Neural cell (in vitro differentiated cells): ENCODE results near the gene ADIG. TPM values are rescaled to one million over a fixed set of nuclear protein-coding genes. Genes with fewer than 3 reads are reported as not detected.

Experiments used
- H2AFZ ChIP-seq: fragments of 200-600, 300-800 bp; sonication (generic), shearing (Covaris generic); 2 replicates; pipeline ENCODE4 v1.6.0; 2014; ENCODE audit warnings: low read depth, mild to moderate bottlenecking, antibody characterized with exemption, low read length, moderate library complexity
- H3F3A ChIP-seq: fragments of 200-600 bp; shearing (Covaris generic); 2 replicates; pipeline ENCODE4 v1.6.1; 2016; ENCODE audit warnings: mild to moderate bottlenecking, moderate library complexity, mixed read lengths, antibody characterized with exemption, low read length; ENCODE audit not compliant: insufficient read depth, poor library complexity, severe bottlenecking
- H3K27ac ChIP-seq: fragments of 200-600, 300-800 bp; sonication (generic), shearing (Covaris generic); 2 replicates; pipeline ENCODE4 v1.5.1; 2014; ENCODE audit warnings: mild to moderate bottlenecking, low read length, moderate library complexity
- H3K27me3 ChIP-seq: fragments of 300-800, 200-600 bp; sonication (generic), shearing (Covaris generic); 2 replicates; pipeline ENCODE4 v1.6.0; 2014; ENCODE audit warnings: mild to moderate bottlenecking, low read depth, low read length, moderate library complexity; ENCODE audit not compliant: insufficient read depth
- H3K36me3 ChIP-seq: fragments of 300-800, 200-600 bp; sonication (generic), shearing (Covaris generic); 2 replicates; pipeline ENCODE4 v1.5.1; 2014; ENCODE audit warnings: mild to moderate bottlenecking, antibody characterized with exemption, low read length, moderate library complexity; ENCODE audit not compliant: insufficient read depth
- H3K4me2 ChIP-seq: fragments of 300-800, 200-600 bp; sonication (generic), shearing (Covaris generic); 2 replicates; pipeline ENCODE4 v1.6.0; 2014; ENCODE audit warnings: mild to moderate bottlenecking, low read length
- H3K4me3 ChIP-seq: fragments of 300-800, 200-600 bp; sonication (generic), shearing (Covaris generic); 2 replicates; pipeline ENCODE4 v1.5.1; 2014; ENCODE audit warnings: mild to moderate bottlenecking, low read length, moderate library complexity
- H3K79me2 ChIP-seq: fragments of 200-600 bp; shearing (Covaris generic); replicated peaks from 2 replicates; pipeline ENCODE4 v1.6.0; 2014; ENCODE audit warnings: mild to moderate bottlenecking, low read length, moderate library complexity; ENCODE audit not compliant: insufficient read depth
- H3K9ac ChIP-seq: fragments of 300-800, 200-600 bp; sonication (generic), shearing (Covaris generic); 2 replicates; pipeline ENCODE4 v1.6.1; 2016; ENCODE audit warnings: mild to moderate bottlenecking, low read length, mixed read lengths
- H3K9me2 ChIP-seq: fragments of 200-600 bp; shearing (Covaris generic); 2 replicates; pipeline ENCODE4 v1.6.1; 2016; ENCODE audit warnings: mild to moderate bottlenecking, low read length, mixed read lengths; ENCODE audit not compliant: insufficient read depth
- H3K9me3 ChIP-seq: fragments of 200-600, 300-800 bp; sonication (generic), shearing (Covaris generic); 2 replicates; pipeline ENCODE4 v1.6.1; 2016; ENCODE audit warnings: mild to moderate bottlenecking, mixed run types, low read length, moderate library complexity, mixed read lengths
- H4K20me1 ChIP-seq: fragments of 200-600 bp; shearing (Covaris generic); 2 replicates; pipeline ENCODE4 v1.6.1; 2016; ENCODE audit warnings: mild to moderate bottlenecking, mixed run types; ENCODE audit not compliant: insufficient read depth
- CTCF ChIP-seq: fragments of 450-650 bp; IDR thresholded peaks from 2 replicates; pipeline ENCODE4 v1.5.1; 2014; ENCODE audit warnings: antibody characterized with exemption, mild to moderate bottlenecking, moderate library complexity; ENCODE audit not compliant: poor library complexity, severe bottlenecking
- EP300 ChIP-seq: fragments of 450-650 bp; conservative IDR thresholded peaks from 2 replicates; pipeline ENCODE4 v1.6.1; 2014; ENCODE audit warnings: antibody characterized with exemption, mild to moderate bottlenecking, moderate library complexity; ENCODE audit not compliant: poor library complexity, severe bottlenecking
- EZH2 ChIP-seq: fragments of 200-600, 300-800 bp; shearing (Covaris generic), sonication (generic); IDR thresholded peaks from 2 replicates; pipeline ENCODE4 v1.6.1; 2014; ENCODE audit warnings: antibody characterized with exemption, low read length, borderline replicate concordance, mild to moderate bottlenecking; ENCODE audit not compliant: insufficient read depth, poor library complexity, severe bottlenecking
- MXI1 ChIP-seq: fragments of 450-650 bp; conservative IDR thresholded peaks from 2 replicates; pipeline ENCODE4 v1.6.1; 2014; ENCODE audit warnings: antibody characterized with exemption, mild to moderate bottlenecking; ENCODE audit not compliant: poor library complexity, severe bottlenecking
- POLR2AphosphoS5 ChIP-seq: IDR thresholded peaks from 2 replicates; pipeline ENCODE4 v1.6.1; 2012
- RAD21 ChIP-seq: fragments of 450-650 bp; conservative IDR thresholded peaks from 2 replicates; pipeline ENCODE4 v1.6.1; 2014; ENCODE audit warnings: antibody characterized with exemption, mild to moderate bottlenecking, moderate library complexity
- REST ChIP-seq: IDR thresholded peaks from 2 replicates; pipeline ENCODE4 v1.6.1; 2012; ENCODE audit warnings: borderline replicate concordance
- SMC3 ChIP-seq: fragments of 450-650 bp; conservative IDR thresholded peaks from 2 replicates; pipeline ENCODE4 v1.6.1; 2014; ENCODE audit warnings: antibody characterized with exemption, mild to moderate bottlenecking, moderate library complexity; ENCODE audit not compliant: poor library complexity
- TAF1 ChIP-seq: IDR thresholded peaks from 2 replicates; pipeline ENCODE4 v1.6.1; 2012; ENCODE audit warnings: low read depth
- polyA plus RNA-seq: library from polyadenylated mRNA; depleted of rRNA; stranded (reverse); fragments of >200 nt; gene quantifications from 2 replicates; pipeline ENCODE4 v1.2.3, GENCODE V29; 2014

The ADIG gene
- polyA plus RNA-seq, 1 donor from 2014 or later: not detected

GRCh38 chr20:38583306-38583705 is 2.3 kb downstream of the ADIG start:
- Histone ChIP-seq H3K36me3 (no peaks in the 10 kb centered on the region), H3K4me3 (no peak overlapping the region), H4K20me1 (no peaks in the 10 kb centered on the region), H3K9me3 (no peaks in the 10 kb centered on the region), H3K27me3 (no peaks in the 10 kb centered on the region), H3F3A (no peaks in the 10 kb centered on the region), H3K4me2 (no peak overlapping the region), H3K79me2 (no peaks in the 10 kb centered on the region), H2AFZ (no peak overlapping the region), H3K9me2 (no peaks in the 10 kb centered on the region), H3K9ac (no peak overlapping the region), H3K27ac (no peak overlapping the region)
- TF ChIP-seq EP300: no peak
- no peak for TF ChIP-seq CTCF
- no peak for TF ChIP-seq TAF1
- no peak for TF ChIP-seq REST
- TF ChIP-seq POLR2AphosphoS5: no peak

GRCh38 chr20:38584099-38584763 is 3.2 kb downstream of the ADIG start:
- Histone ChIP-seq H3K9me3 (no peaks in the 10 kb centered on the region), H4K20me1 (no peaks in the 10 kb centered on the region), H3K27ac (no peak overlapping the region), H3K4me2 (no peak overlapping the region), H3K36me3 (no peaks in the 10 kb centered on the region), H3F3A (no peaks in the 10 kb centered on the region), H3K27me3 (no peaks in the 10 kb centered on the region), H3K79me2 (no peaks in the 10 kb centered on the region), H3K9ac (no peak overlapping the region), H2AFZ (no peak overlapping the region), H3K9me2 (no peaks in the 10 kb centered on the region), H3K4me3 (no peak overlapping the region)
- TF ChIP-seq RAD21: no peak
- no peak for TF ChIP-seq MXI1
- no peak for TF ChIP-seq REST
- TF ChIP-seq TAF1: no peak
- TF ChIP-seq SMC3: no peak
- TF ChIP-seq EZH2: no peak
- no peak for TF ChIP-seq CTCF
- TF ChIP-seq EP300: no peak
- TF ChIP-seq POLR2AphosphoS5: no peak
